K562 (cell line): ENCODE measurements around the gene SEMA5A. TPM values are rescaled to one million over a fixed set of nuclear protein-coding genes. Genes with fewer than 3 reads are reported as not detected.

Experiments used
- ATAC-seq: fragments of 200-7000 bp; cut with Tn5 transposase; 3 replicates; pipeline ENCODE4 v1.9.1; 2020; ENCODE audit warnings: moderate library complexity
- BruUV-seq: library from RNA; stranded (reverse); fragments of 400-500 nt; replicated peaks from 2 replicates; lab custom pipeline; 2021; lab: Mats Ljungman, UMichigan
- CTCF ChIA-PET: fragments of 300-600 bp; formaldehyde crosslinking; extraction: SDS; loops from one replicate; lab custom pipeline; 2021; ENCODE audit warnings: low intra/inter-chr PET ratio; lab: Yijun Ruan, JAX
- POLR2A ChIA-PET: fragments of 300-600, 350-650 bp; sonication (Branson Sonifier 250); formaldehyde crosslinking; extraction: SDS; loops from one replicate; lab custom pipeline; 2021; ENCODE audit warnings: antibody characterized with exemption, inconsistent platforms; lab: Yijun Ruan, JAX
- DNase-seq, 4 experiments: peaks; one replicate each; pipeline versions ENCODE4 v3.0.0 to v3.0.0-alpha.2; 2011 to 2018; ENCODE audit warnings: low spot score in 3 of 4, mixed read lengths in 3 of 4; ENCODE audit errors: extremely low read depth in 1 of 4
- FAIRE-seq: peaks from 2 replicates; lab custom pipeline; 2011; peaks lifted over from hg19 to GRCh38; lab: Jason Lieb, UNC
- H2AFZ ChIP-seq: 2 replicates; pipeline ENCODE4 v1.6.0; 2011; ENCODE audit warnings: low read depth, low read length, control low read depth, inconsistent platforms
- H3K27ac ChIP-seq: fragments of 200-600 bp; 3 replicates; pipeline ENCODE4 v1.8.0; 2011; ENCODE audit warnings: low read depth, mild to moderate bottlenecking, control low read depth, inconsistent platforms, low read length, moderate library complexity, mixed read lengths; ENCODE audit errors: extremely low read depth
- H3K27me3 ChIP-seq, 2 experiments: fragments of 300-600 bp in 1 of 2; 2 replicates in 1 of 2; 3 replicates in 1 of 2; pipeline versions ENCODE4 v1.6.0 to v1.8.0; 2011; ENCODE audit warnings: inconsistent platforms in 2 of 2, low read length in 2 of 2, mild to moderate bottlenecking in 1 of 2, mixed read lengths in 1 of 2, moderate library complexity in 1 of 2; ENCODE audit not compliant: control insufficient read depth in 2 of 2, insufficient read depth in 2 of 2
- H3K36me3 ChIP-seq: fragments of 300-600 bp; 3 replicates; pipeline ENCODE4 v1.8.0; 2011; ENCODE audit warnings: mild to moderate bottlenecking, low read length, inconsistent platforms; ENCODE audit not compliant: control insufficient read depth, insufficient read depth
- H3K4me1 ChIP-seq, 2 experiments: fragments of 200-600 bp in 1 of 2; replicated peaks in 1 of 2; 2 replicates in 1 of 2; 3 replicates in 1 of 2; pipeline versions ENCODE4 v1.5.1 to v1.8.0; 2011; ENCODE audit warnings: inconsistent platforms in 2 of 2, low read length in 2 of 2, mild to moderate bottlenecking in 1 of 2, mixed read lengths in 1 of 2, moderate library complexity in 1 of 2; ENCODE audit not compliant: control insufficient read depth in 2 of 2, insufficient read depth in 2 of 2
- H3K4me2 ChIP-seq: 2 replicates; pipeline ENCODE4 v1.6.1; 2011; ENCODE audit warnings: low read length, control low read depth, inconsistent platforms, mixed read lengths; ENCODE audit not compliant: insufficient read depth
- H3K4me3 ChIP-seq: fragments of 200-600 bp; sonication (generic), shearing (Covaris generic); 2 replicates; pipeline ENCODE4 v1.5.1; 2016; ENCODE audit warnings: control low read depth, inconsistent platforms
- H3K79me2 ChIP-seq: fragments of 200-600 bp; 3 replicates; pipeline ENCODE4 v1.8.0; 2011; ENCODE audit warnings: low read length, inconsistent platforms; ENCODE audit not compliant: control insufficient read depth, insufficient read depth
- H3K9ac ChIP-seq, 2 experiments: 2 replicates each; pipeline versions ENCODE4 v1.6.0 to v1.6.1; 2011; ENCODE audit warnings: low read depth in 2 of 2, low read length in 2 of 2, control low read depth in 1 of 2, inconsistent platforms in 1 of 2, mild to moderate bottlenecking in 1 of 2, mixed read lengths in 1 of 2; ENCODE audit not compliant: insufficient read depth in 1 of 2
- H3K9me1 ChIP-seq: one replicate; pipeline ENCODE4 v1.6.0; 2011; ENCODE audit warnings: inconsistent platforms, mild to moderate bottlenecking, low read length, moderate library complexity; ENCODE audit not compliant: control insufficient read depth, insufficient read depth
- H3K9me3 ChIP-seq: replicated peaks from 2 replicates; pipeline ENCODE4 v1.5.1; 2011; ENCODE audit warnings: low read depth, low read length, inconsistent platforms; ENCODE audit not compliant: control insufficient read depth, insufficient read depth
- H4K20me1 ChIP-seq: replicated peaks from 2 replicates; pipeline ENCODE4 v1.6.1; 2011; ENCODE audit warnings: low read length, inconsistent platforms, mixed read lengths; ENCODE audit not compliant: control insufficient read depth, insufficient read depth
- BDP1 ChIP-seq: IDR thresholded peaks from 3 replicates; pipeline ENCODE4 v1.6.1; 2011; ENCODE audit not compliant: insufficient read length, insufficient read depth
- CTBP1 ChIP-seq: fragments of 450-650 bp; IDR thresholded peaks from 2 replicates; pipeline ENCODE4 v1.6.1; 2016; ENCODE audit warnings: borderline replicate concordance
- FOXA3 ChIP-seq, 2 experiments: fragments of 450-650 bp in 1 of 2; sonication (generic) in 1 of 2; formaldehyde crosslinking; IDR thresholded peaks in 1 of 2; conservative IDR thresholded peaks in 1 of 2; 2 replicates each; pipeline versions ENCODE4 v1.4.0 to v1.8.0; 2020 to 2022; ENCODE audit warnings: mild to moderate bottlenecking in 2 of 2, missing genetic modification reagents in 1 of 2
- GABPA ChIP-seq: fragments of 200-800 bp; sonication (Bioruptor generic); conservative IDR thresholded peaks from 2 replicates; pipeline ENCODE4 v1.6.1; 2016; ENCODE audit warnings: low read depth, missing genetic modification characterization, missing compliant biosample characterization
- HMGXB4 ChIP-seq: sonication (generic); formaldehyde crosslinking; IDR thresholded peaks from 2 replicates; pipeline ENCODE4 v1.8.1; 2023; ENCODE audit warnings: mild to moderate bottlenecking, missing genetic modification reagents
- MCM5 ChIP-seq: fragments of 450-650 bp; IDR thresholded peaks from 2 replicates; pipeline ENCODE4 v1.6.1; 2016; ENCODE audit warnings: low read depth
- NFRKB ChIP-seq: fragments of 450-650 bp; IDR thresholded peaks from 2 replicates; pipeline ENCODE4 v1.6.1; 2016; ENCODE audit warnings: low read depth
- POLR2H ChIP-seq: IDR thresholded peaks from 2 replicates; pipeline ENCODE4 v1.6.1; 2016; ENCODE audit warnings: missing genetic modification characterization, low read depth, mild to moderate bottlenecking, control low read depth, missing compliant biosample characterization, moderate library complexity
- PPARD ChIP-seq: fragments of 250-450 bp; sonication (Bioruptor Pico); IDR thresholded peaks from 2 replicates; pipeline ENCODE4 v1.8.0; 2022; ENCODE audit warnings: inconsistent platforms, mild to moderate bottlenecking, moderate library complexity
- TBP ChIP-seq: optimal IDR thresholded peaks from 2 replicates; pipeline ENCODE3; 2011; ENCODE audit warnings: low read depth, low read length, improper control_type of control experiment
- TOE1 ChIP-seq, 2 experiments: fragments of 450-650 bp in 1 of 2; sonication (generic) in 1 of 2; formaldehyde crosslinking in 1 of 2; IDR thresholded peaks; 2 replicates each; pipeline versions ENCODE4 v1.7.1 to v1.8.0; 2016 to 2022; ENCODE audit warnings: borderline replicate concordance in 2 of 2, mild to moderate bottlenecking in 2 of 2, antibody characterized with exemption in 1 of 2, inconsistent platforms in 1 of 2, low read depth in 1 of 2, missing genetic modification reagents in 1 of 2, moderate library complexity in 1 of 2
- ZNF282 ChIP-seq: sonication (generic); formaldehyde crosslinking; IDR thresholded peaks from 2 replicates; pipeline ENCODE4 v1.8.1; 2023; ENCODE audit warnings: missing genetic modification reagents
- WGBS: fragments of 100-300 bp; shearing (Covaris generic); methylation state at CpG from one replicate; pipeline ENCODE4 v1.1.6; 2016; ENCODE audit warnings: low coverage, mixed read lengths; ENCODE audit not compliant: insufficient coverage; ENCODE audit errors: missing lambda C conversion rate; 5-methylcytosine and 5-hydroxymethylcytosine counted together
- in situ Hi-C: fragments of 300-500 bp; cut with MboI; formaldehyde crosslinking; loops from 4 replicates; pipeline ENCODE4 v1.15.0; 2018; ENCODE audit warnings: inconsistent platforms, mixed read lengths
- intact Hi-C: fragments of 100-400 bp; cut with micrococcal nuclease; formaldehyde crosslinking; loops from 2 replicates; pipeline ENCODE4 v1.14.2; 2022
- polyA plus RNA-seq, 8 experiments: library from polyadenylated mRNA; depleted of rRNA in 4 of 8; stranded (reverse) in 5 of 8; unstranded in 3 of 8; fragments of >200 nt; fragmentation: Nextera tagmentation in 2 of 8; fragmentation: Illumina TruSeq in 1 of 8; extraction: Ambion mirVana in 2 of 8; extraction: Trizol in 1 of 8; gene quantifications; 2 replicates each; pipeline versions ENCODE4 v1.2.1 to v1.2.3, GENCODE V29; 2011 to 2014; ENCODE audit warnings: inconsistent platforms in 1 of 8, missing spikeins in 1 of 8
- total RNA-seq, 7 experiments: library from RNA; depleted of rRNA in 6 of 7; stranded (reverse); fragments of >200 nt in 6 of 7; fragmentation: Illumina TruSeq in 2 of 7; extraction: Trizol in 2 of 7; gene quantifications; 2 replicates each; pipeline versions ENCODE4 v1.2.1 to v1.2.3, GENCODE V29; 2011 to 2021; ENCODE audit warnings: low replicate concordance in 1 of 7

Gene SEMA5A
- total and polyA plus RNA-seq, 9 of the 15 experiments (the other 6 are each of a cell fraction or from before 2014, with no cell fraction given), result 0.02 TPM; not detected in 8

GRCh38 chr5:9468060-9468388, 77.9 kb downstream of the SEMA5A start (continued):
- no peak for TF ChIP-seq GABPA (tag)
- TF ChIP-seq MCM5, result no peak
- no peak for TF ChIP-seq TOE1 (IDR thresholded peaks at IDR 0.05; ENCODE audit: borderline replicate concordance)
- TF ChIP-seq TOE1 (CRISPR knock-in tag; IDR thresholded peaks at IDR 0.05; ENCODE audit: borderline replicate concordance, low read depth), result no peak
- no peak for TF ChIP-seq TBP
- no peak for TF ChIP-seq ZNF282 (CRISPR knock-in tag)
- TF ChIP-seq POLR2H (tag), result no peak
- TF ChIP-seq FOXA3 (CRISPR knock-in tag; conservative IDR thresholded peaks at IDR 0.05 in 1 of 2, IDR thresholded peaks at IDR 0.05 in 1 of 2), result no peak
- no peak for TF ChIP-seq CTBP1
- TF ChIP-seq, all 486 proteins: peak for 0

- Histone ChIP-seq H3K9me1 (no peaks in the 10 kb centered on the region), H3K79me2 (no peaks in the 10 kb centered on the region), H3K4me1 (no peaks in the 10 kb centered on the region), H3K9ac (no peak overlapping the region), H2AFZ (no peak overlapping the region), H3K4me2 (no peak overlapping the region), H4K20me1 (no peaks in the 10 kb centered on the region), H3K27me3 (no peaks in the 10 kb centered on the region), H3K36me3 (no peaks in the 10 kb centered on the region), H3K4me3 (no peak overlapping the region), H3K9me3 (no peaks in the 10 kb centered on the region), H3K27ac (no peak overlapping the region)
- ATAC-seq (no peak), FAIRE-seq (no peak), DNase-seq (no peak)
- intact Hi-C loops, result no loop called here
- BruUV-seq, result no TSS peak
- in situ Hi-C loops, result no loop called here
- 0% methylated on average over 13 of the region's 13 CpGs for whole genome bisulfite sequencing
- ChIA-PET POLR2A (interaction anchor here (1.1 kb wide), 1 partner anchor 9 kb away, joined by 4 read pairs; no protein-coding TSS in a partner anchor), CTCF (no interaction called here)
- TF ChIP-seq HMGXB4 (CRISPR knock-in tag) (no peak), BDP1 (no peak), NFRKB (no peak), PPARD (no peak)
These were observed 78.4 kb downstream of the SEMA5A start for GRCh38 chr5:9467199-9468059.
